NCI-H146 treated with DMSO at 0.1 percent for 48 hours (cell line): Measurements from ENCODE around the gene HCK.
A peak's percentile ranks its signal among the peaks of the same experiment; 100 is the strongest.
"Not testable (repeated sequence)": the region's sequence is repeated elsewhere in the genome, so short reads cannot be mapped to it uniquely, and the experiment has no call there.

Experiments used
- DNase-seq: peaks from one replicate; lab custom pipeline; 2025; ENCODE audit not compliant: unreplicated experiment; lab: John Stamatoyannopoulos, UW

The HCK gene

DNA sequence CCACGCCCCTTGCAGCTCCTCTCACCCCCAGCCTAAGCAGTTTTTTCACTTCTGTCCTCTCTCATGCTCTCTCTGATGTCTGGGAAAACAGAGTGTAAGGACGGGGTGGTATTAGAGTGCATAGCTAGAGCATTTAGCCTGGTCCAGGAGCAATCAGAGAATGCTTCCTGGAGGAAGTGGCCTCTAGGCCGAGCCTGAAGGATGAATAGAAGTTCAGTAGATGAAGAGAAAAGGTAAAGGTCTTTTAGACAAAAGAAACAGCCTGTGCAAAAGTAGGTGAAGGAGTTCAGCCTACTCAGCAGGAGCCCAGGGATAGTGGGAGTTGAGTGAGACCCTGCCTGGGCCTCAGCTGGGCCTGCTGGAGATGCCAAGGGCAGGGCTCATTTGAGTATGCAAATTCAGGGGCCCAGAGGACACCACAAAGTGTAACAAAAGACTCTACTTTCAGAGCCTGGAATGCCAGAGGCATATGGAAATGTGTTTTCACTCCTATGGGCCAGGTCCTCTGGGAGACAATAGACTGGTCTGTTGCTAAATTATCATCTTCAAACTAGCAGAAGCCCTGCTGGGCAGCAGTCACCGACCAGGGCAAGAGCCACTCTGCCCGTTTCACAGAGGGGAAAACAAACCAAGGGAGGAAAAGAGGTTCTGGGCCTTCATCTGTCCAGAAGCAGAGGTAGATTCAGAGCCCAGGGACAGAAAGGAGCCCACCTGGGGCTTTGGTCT, 37.8 kb downstream of the HCK start:
- no peak for DNase-seq

DNA sequence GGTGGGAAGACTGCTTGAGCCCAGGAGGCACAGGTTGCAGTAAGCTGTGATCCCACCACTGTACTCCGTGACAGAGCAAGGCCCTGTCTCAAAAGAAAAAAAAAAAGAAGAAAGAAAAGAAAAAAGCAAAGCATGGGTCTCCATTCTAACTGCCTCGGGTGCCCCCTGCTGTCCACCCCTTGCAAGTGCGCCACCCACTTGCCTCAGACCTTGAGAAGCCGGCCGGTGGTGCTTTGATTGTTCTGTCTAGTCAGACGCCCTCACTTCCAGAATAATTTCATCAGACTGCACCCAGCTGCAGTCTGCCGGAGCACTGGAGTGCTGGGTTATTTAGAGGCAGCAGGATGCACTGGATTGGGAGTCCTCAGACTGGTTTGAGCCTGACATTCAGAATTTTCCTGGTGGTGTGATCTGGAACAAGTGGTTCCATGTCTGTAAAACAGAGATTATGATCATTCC, 39.9 kb downstream of the HCK start:
- peak; percentile 90 for DNase-seq

DNA sequence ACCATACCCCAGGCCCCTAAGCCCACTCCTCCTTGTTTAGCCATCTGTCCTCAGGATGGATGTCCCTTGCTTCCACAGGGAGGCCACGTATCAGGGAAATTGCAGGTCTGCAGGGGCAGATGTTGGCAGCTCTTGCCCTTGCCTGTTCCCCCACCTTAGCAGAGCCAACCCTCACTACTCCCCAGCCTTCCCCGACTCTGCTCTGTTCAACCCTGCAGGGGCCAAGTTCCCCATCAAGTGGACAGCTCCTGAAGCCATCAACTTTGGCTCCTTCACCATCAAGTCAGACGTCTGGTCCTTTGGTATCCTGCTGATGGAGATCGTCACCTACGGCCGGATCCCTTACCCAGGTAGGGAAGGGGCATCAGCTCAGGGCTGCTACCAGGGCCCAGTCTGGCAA, 46.7 kb downstream of the HCK start:
- no peak for DNase-seq

DNA sequence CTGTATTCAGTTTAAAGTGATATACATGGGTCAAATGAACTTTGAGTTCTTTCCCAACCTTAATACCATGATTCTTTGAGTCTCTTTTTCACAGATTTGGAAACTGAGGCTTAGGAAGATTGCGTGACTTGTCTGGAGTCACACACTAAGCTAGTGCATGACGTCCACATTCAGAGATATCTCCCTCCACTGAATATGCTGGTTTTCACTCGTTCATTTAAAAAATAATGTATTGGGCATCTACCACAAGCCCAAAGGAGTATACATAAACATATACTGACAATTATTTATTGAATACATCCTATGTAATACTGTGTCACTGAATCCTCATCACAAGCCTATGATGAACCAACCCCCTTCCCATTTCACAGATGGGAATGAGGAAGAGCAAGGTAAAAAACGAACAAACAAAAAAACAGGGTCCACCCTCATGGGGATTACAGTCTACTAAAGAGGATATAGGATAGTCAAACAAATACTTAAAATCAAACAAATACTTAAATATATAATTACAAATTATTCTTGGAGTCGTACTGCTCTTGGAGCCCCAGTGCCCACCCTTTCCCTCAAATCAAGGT, 56.9 kb downstream of the HCK start:
- no peak for DNase-seq

GRCh38 chr20:32109392-32110172, 57.5 kb downstream of the HCK start, which contains the start of gene TM9SF4:
Gene TM9SF4, plus strand, starts transcription at chr20:32109714. Its CDS starts 27 bp downstream, at chr20:32109741.
- peak; percentile 99 for DNase-seq

GRCh38 chr20:32110173-32110704, 58.2 kb downstream of the HCK start:
- no peak for DNase-seq

DNA sequence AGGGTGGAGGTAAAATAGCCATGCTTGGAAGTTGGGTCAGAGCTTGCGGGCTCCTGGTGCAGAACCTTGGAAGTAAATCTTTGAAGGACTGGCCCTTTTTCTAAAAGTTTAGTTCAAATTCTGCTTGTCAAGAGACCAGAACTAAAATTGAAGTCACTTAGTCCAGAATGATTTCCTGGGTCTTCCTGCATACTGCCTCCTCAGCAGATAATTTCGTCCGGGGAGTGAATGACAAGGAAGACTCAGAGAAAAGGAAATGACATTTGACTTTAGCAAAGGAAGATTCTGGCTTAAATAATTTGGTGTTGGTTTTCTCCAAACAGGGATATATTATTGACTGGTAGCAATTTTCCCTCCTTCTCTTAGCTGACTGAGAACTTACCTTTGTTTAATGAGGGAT, 58.7 kb downstream of the HCK start:
- no peak for DNase-seq

GRCh38 chr20:32111156-32111686, 59.2 kb downstream of the HCK start:
- no peak for DNase-seq

- no peak for DNase-seq
Observed at GRCh38 chr20:32111753-32112152, 59.7 kb downstream of the HCK start.

GRCh38 chr20:32112841-32113240, 60.8 kb downstream of the HCK start:
- DNase-seq, result no peak

DNA sequence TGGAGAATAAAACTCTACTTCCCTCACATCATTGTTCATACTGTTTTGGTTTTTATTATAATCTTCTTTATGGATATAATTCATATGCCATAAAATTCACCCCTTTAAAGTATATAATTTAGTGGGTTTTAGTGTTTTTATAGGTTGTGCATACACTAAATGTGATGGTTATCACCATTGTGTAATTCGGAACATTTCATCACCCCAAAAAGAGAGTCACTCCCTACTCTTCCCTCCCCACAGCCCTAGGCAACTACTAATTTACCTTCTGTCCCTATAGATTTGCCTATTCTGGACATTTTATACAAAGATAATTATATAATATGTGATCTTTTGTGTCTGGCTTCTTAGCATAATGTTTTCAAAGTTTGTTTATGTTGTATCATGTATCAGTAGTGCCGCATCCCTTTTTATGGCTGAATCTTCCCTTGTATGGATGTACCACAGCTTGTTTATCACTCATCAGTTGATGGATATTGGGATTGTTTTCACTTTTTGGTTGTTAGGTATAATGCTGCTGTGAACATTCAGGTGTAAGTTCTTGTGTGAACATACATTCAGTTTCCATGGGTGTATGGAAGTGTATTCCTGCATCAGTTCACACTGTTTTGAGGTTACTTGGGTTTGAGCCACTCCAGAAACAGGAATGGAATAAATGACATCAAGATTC, 61.7 kb downstream of the HCK start:
- DNase-seq, result no peak

DNA sequence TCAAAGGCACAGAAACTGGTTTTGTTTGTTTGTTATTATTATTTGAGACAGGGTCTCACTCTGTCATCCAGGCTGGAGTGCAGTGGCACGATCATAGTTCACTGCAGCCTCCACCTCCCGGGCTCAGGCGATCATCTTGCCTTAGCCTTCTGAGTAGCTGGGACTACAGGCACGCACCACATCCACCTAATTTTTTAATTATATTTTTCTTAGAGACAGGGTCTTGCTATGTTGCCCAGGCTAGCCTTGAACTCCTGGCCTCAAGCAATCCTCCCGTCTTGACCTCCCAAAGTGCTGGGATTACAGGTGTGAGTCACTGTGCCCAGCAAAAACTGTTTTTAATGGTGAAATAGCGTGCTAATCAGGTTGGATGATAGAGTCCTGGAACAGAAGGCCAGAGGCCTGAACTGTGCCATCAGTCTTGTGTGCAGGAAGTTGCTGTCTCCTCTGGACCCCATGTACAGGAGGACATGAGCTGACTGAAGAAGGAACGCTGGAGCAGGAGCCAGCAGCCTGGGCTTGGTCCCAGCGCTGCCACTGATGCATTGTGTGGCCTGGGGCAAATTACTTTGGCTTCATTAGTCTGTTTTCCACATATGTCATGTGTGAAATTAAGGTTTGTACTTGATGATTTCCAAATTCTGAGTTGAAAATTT, 62.4 kb downstream of the HCK start:
- no peak for DNase-seq

DNA sequence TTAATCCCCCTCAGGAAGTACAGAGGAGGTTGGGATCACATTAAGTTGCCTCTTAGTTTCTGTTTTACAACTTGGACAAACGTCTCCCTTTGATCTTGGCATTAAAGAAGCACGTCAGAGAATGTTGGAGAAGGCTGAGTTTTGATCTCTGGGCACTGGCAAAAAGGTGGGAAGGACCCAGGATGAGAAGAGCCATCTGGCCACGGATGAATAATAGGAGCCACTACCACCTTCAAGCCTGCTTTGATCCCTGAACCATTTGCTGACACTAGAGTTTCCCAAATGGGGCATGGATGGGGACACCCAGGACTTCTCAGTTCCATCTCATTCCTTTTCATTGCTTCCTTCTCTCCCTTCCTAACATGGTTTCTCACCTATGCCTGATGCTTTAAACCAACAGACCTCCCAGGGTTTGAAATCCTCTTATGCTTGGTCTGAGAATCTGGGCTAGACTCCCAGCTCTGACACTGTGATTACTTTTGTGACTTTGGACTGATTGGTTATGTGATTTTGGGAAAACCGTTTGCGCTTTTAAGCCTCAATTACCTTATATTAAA, 63.2 kb downstream of the HCK start:
- no peak for DNase-seq

- DNase-seq, result no peak
Observed at GRCh38 chr20:32116079-32116521, 64.1 kb downstream of the HCK start.

GRCh38 chr20:32116796-32117195, 64.8 kb downstream of the HCK start:
- DNase-seq, result not testable (repeated sequence)

GRCh38 chr20:32118427-32118826, 66.4 kb downstream of the HCK start:
- DNase-seq, result not testable (repeated sequence)

GRCh38 chr20:32119734-32120133, 67.7 kb downstream of the HCK start:
- no peak for DNase-seq

DNA sequence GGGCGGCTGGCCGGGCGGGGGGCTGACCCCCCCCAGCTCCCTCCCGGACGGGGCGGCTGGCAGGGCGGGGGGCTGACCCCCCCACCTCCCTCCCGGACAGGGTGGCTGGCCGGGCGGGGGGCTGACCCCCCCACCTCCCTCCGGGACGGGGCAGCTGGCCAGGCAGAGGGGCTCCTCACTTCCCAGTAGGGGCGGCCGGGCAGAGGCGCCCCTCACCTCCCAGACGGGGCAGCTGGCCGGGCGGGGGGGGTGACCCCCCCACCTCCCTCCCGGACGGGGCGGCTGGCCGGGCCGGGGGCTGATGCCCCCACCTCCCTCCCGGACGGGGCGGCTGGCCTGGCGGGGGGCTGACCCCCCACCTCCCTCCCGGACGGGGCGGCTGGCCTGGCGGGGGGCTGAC, 69.9 kb downstream of the HCK start:
- DNase-seq, result not testable (repeated sequence)

DNA sequence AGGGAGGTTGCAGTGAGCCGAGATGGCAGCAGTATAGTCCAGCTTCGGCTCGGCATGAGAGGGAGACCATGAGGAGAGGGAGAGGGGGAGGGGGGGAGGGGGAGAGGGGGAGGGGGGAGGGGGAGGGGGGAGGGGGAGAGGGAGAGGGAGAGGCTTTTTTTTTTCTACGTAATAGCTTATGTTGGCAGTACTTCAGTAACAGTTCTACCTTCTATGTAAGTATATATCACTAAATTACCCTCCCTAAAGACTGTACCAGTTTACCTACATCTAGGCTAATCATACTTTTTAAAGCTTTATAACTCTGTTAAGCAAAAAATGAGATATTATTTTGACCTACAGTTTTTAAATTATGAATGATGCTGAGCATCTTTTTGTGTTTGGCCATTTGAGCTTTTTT, 71.0 kb downstream of the HCK start:
- no peak for DNase-seq

GRCh38 chr20:32124916-32125454, 72.9 kb downstream of the HCK start:
- no peak for DNase-seq
